ENCODE measurements around the gene DOCK4.
A peak's percentile ranks its signal among the peaks of the same experiment; 100 is the strongest.

DOCK4 gene

GRCh38 chr7:111827863-111828504 lies 378.2 kb downstream of the DOCK4 start:
- H3K9me3 Mint-ChIP-seq = no peaks in the 10 kb centered on the region
- no peak for DNase-seq
- peak overlapping the region; percentile 55 for H3K27ac Mint-ChIP-seq
- TF ChIP-seq, protein P1, sequence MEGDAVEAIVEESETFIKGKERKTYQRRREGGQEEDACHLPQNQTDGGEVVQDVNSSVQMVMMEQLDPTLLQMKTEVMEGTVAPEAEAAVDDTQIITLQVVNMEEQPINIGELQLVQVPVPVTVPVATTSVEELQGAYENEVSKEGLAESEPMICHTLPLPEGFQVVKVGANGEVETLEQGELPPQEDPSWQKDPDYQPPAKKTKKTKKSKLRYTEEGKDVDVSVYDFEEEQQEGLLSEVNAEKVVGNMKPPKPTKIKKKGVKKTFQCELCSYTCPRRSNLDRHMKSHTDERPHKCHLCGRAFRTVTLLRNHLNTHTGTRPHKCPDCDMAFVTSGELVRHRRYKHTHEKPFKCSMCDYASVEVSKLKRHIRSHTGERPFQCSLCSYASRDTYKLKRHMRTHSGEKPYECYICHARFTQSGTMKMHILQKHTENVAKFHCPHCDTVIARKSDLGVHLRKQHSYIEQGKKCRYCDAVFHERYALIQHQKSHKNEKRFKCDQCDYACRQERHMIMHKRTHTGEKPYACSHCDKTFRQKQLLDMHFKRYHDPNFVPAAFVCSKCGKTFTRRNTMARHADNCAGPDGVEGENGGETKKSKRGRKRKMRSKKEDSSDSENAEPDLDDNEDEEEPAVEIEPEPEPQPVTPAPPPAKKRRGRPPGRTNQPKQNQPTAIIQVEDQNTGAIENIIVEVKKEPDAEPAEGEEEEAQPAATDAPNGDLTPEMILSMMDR (IDR thresholded peaks at IDR 0.05) = no peak
- H3K27me3 Mint-ChIP-seq (ENCODE audit: low read depth, poor library complexity) = peaks cover 2% of the 10 kb centered on the region
- no peak overlapping the region for H3K4me3 Mint-ChIP-seq
- H3K36me3 Mint-ChIP-seq (ENCODE audit: low read depth) = peaks cover 22% of the 10 kb centered on the region
- peaks cover 7% of the 10 kb centered on the region for H3K4me1 Mint-ChIP-seq

GRCh38 chr7:111825046-111825445 lies 381.2 kb downstream of the DOCK4 start:
- Mint-ChIP-seq H3K27ac (no peak overlapping the region), H3K4me3 (no peak overlapping the region), H3K36me3 (ENCODE audit: low read depth) (peaks cover 26% of the 10 kb centered on the region), H3K27me3 (ENCODE audit: low read depth, poor library complexity) (peaks cover 2% of the 10 kb centered on the region), H3K4me1 (peaks cover 7% of the 10 kb centered on the region), H3K9me3 (no peaks in the 10 kb centered on the region)
- TF ChIP-seq, protein P1 (IDR thresholded peaks at IDR 0.05) = no peak
- no peak for DNase-seq

- peaks cover 26% of the 10 kb centered on the region for H3K36me3 Mint-ChIP-seq (ENCODE audit: low read depth)
- no peaks in the 10 kb centered on the region for H3K9me3 Mint-ChIP-seq
- no peak for DNase-seq
- H3K27me3 Mint-ChIP-seq (ENCODE audit: low read depth, poor library complexity) = peaks cover 2% of the 10 kb centered on the region
- peaks cover 7% of the 10 kb centered on the region for H3K4me1 Mint-ChIP-seq
- H3K27ac Mint-ChIP-seq = no peak overlapping the region
- TF ChIP-seq, protein P1 (IDR thresholded peaks at IDR 0.05) = no peak
- no peak overlapping the region for H3K4me3 Mint-ChIP-seq
These were observed 382.4 kb downstream of the DOCK4 start for GRCh38 chr7:111823826-111824225.

- Mint-ChIP-seq H3K36me3 (ENCODE audit: low read depth) (peaks cover 25% of the 10 kb centered on the region), H3K27ac (no peak overlapping the region), H3K4me3 (no peak overlapping the region), H3K27me3 (ENCODE audit: low read depth, poor library complexity) (peaks cover under 1% of the 10 kb centered on the region), H3K9me3 (no peaks in the 10 kb centered on the region), H3K4me1 (peaks cover 7% of the 10 kb centered on the region)
- no peak for DNase-seq
- TF ChIP-seq, protein P1 (IDR thresholded peaks at IDR 0.05) = no peak
These were observed 385.2 kb downstream of the DOCK4 start for GRCh38 chr7:111821046-111821445.

GRCh38 chr7:111820621-111821020 lies 385.6 kb downstream of the DOCK4 start:
- H3K36me3 Mint-ChIP-seq (ENCODE audit: low read depth) = peaks cover 22% of the 10 kb centered on the region
- no peak for DNase-seq

More at GRCh38 chr7:111820621-111821020, 385.6 kb downstream of the DOCK4 start:
- Mint-ChIP-seq H3K4me3 (no peak overlapping the region), H3K9me3 (no peaks in the 10 kb centered on the region), H3K27ac (no peak overlapping the region), H3K4me1 (peaks cover 7% of the 10 kb centered on the region), H3K27me3 (ENCODE audit: low read depth, poor library complexity) (no peaks in the 10 kb centered on the region)
- TF ChIP-seq, protein P1 (IDR thresholded peaks at IDR 0.05) = no peak
